ENCODE measurements around the gene APOL1. TPM values are rescaled to one million over a fixed set of nuclear protein-coding genes. Genes with fewer than 3 reads are reported as not detected.
"Not testable (repeated sequence)": the region's sequence is repeated elsewhere in the genome, so short reads cannot be mapped to it uniquely, and the experiment has no call there.

APOL1 gene
- total and polyA plus RNA-seq, 2 of the 13 experiments (the other 11 are each of a cell fraction or from before 2014, with no cell fraction given), result 20.3 to 75.0 TPM

GRCh38 chr22:36250292-36250960 is 2.5 kb upstream of the APOL1 start (continued):
- TF ChIP-seq ZSCAN5A (CRISPR knock-in tag; IDR thresholded peaks at IDR 0.05; ENCODE audit: borderline replicate concordance), result 0 out of 2 replicates have a peak, but pooled peaks have one; percentile 11
- TF ChIP-seq EP300 (IDR thresholded peaks at IDR 0.05; ENCODE audit: low read depth in 2 of 2, low read length in 2 of 2), result peak in 1 of 2 experiments; percentile 69; a peak in 2 of 4 replicates
- not testable (repeated sequence) for TF ChIP-seq EP300 (CRISPR knock-in tag; IDR thresholded peaks at IDR 0.05; ENCODE audit: borderline replicate concordance); NONO (IDR thresholded peaks at IDR 0.05)
- peak; percentile 44; the same call in 1 of the 2 replicates for TF ChIP-seq KDM6A (CRISPR knock-in tag; IDR thresholded peaks at IDR 0.05; ENCODE audit: low read depth)
- peak; percentile 64; the same call in 1 of the 2 replicates for TF ChIP-seq ZGPAT (CRISPR knock-in tag; IDR thresholded peaks at IDR 0.05)
- peak; percentile 39; the same call in 1 of the 2 replicates for TF ChIP-seq JUNB (CRISPR knock-in tag; IDR thresholded peaks at IDR 0.05; ENCODE audit: borderline replicate concordance)
- 0 out of 2 replicates have a peak, but pooled peaks have one; percentile 29 for TF ChIP-seq TMF1 (CRISPR knock-in tag; IDR thresholded peaks at IDR 0.05; ENCODE audit: low read depth)
- TF ChIP-seq RXRB (CRISPR knock-in tag; IDR thresholded peaks at IDR 0.05; ENCODE audit: borderline replicate concordance), result peak; percentile 82
- 0 out of 2 replicates have a peak, but pooled peaks have one; percentile 17 for TF ChIP-seq ZNF580 (CRISPR knock-in tag; IDR thresholded peaks at IDR 0.05; ENCODE audit: borderline replicate concordance, low read depth)
- TF ChIP-seq DPF2 (CRISPR knock-in tag; IDR thresholded peaks at IDR 0.05; ENCODE audit: borderline replicate concordance, low read depth), result peak; percentile 82; the same call in 1 of the 2 replicates
- 0 out of 2 replicates have a peak, but pooled peaks have one; percentile 28 for TF ChIP-seq ERF (CRISPR knock-in tag; IDR thresholded peaks at IDR 0.05)
- TF ChIP-seq HNF1A (IDR thresholded peaks at IDR 0.05; ENCODE audit: low read depth), result peak; percentile 84
- TF ChIP-seq HNF1A (CRISPR knock-in tag; IDR thresholded peaks at IDR 0.05; ENCODE audit: borderline replicate concordance), result peak; percentile 83; the same call in 1 of the 2 replicates
- TF ChIP-seq NONO (CRISPR knock-in tag; conservative IDR thresholded peaks at IDR 0.05), result peak; percentile 67; the same call in 1 of the 2 replicates
- TF ChIP-seq GFI1 (CRISPR knock-in tag; IDR thresholded peaks at IDR 0.05; ENCODE audit: borderline replicate concordance), result peak; percentile 39; the same call in 1 of the 2 replicates
